ENCODE data around the gene SYNC.

Gene SYNC

GRCh38 chr1:32736812-32737791 lies 34.5 kb upstream of the SYNC start:
- TF ChIP-seq CTCF (IDR thresholded peaks at IDR 0.05; ENCODE audit: control insufficient read depth, insufficient read depth, low read depth, low read length, missing control alignments) = no peak
- no peak for DNase-seq (ENCODE audit: low read depth)
- H3K4me3 ChIP-seq (ENCODE audit: control insufficient read depth, low read depth, low read length) = no peak overlapping the region

- no peak for TF ChIP-seq CTCF (IDR thresholded peaks at IDR 0.05; ENCODE audit: control insufficient read depth, insufficient read depth, low read depth, low read length, missing control alignments)
- DNase-seq (ENCODE audit: low read depth) = no peak
- no peak overlapping the region for H3K4me3 ChIP-seq (ENCODE audit: control insufficient read depth, low read depth, low read length)
Observed at GRCh38 chr1:32733582-32734321, 31.2 kb upstream of the SYNC start.

GRCh38 chr1:32729254-32730046 lies 26.9 kb upstream of the SYNC start:
- no peak for TF ChIP-seq CTCF (IDR thresholded peaks at IDR 0.05; ENCODE audit: control insufficient read depth, insufficient read depth, low read depth, low read length, missing control alignments)
- no peak for DNase-seq (ENCODE audit: low read depth)
- H3K4me3 ChIP-seq (ENCODE audit: control insufficient read depth, low read depth, low read length) = no peak overlapping the region

GRCh38 chr1:32728413-32729077 lies 26.0 kb upstream of the SYNC start:
- TF ChIP-seq CTCF (IDR thresholded peaks at IDR 0.05; ENCODE audit: control insufficient read depth, insufficient read depth, low read depth, low read length, missing control alignments) = no peak
- no peak for DNase-seq (ENCODE audit: low read depth)
- H3K4me3 ChIP-seq (ENCODE audit: control insufficient read depth, low read depth, low read length) = no peak overlapping the region

GRCh38 chr1:32727876-32728275 lies 25.3 kb upstream of the SYNC start:
- no peak for DNase-seq (ENCODE audit: low read depth)
- no peak for TF ChIP-seq CTCF (IDR thresholded peaks at IDR 0.05; ENCODE audit: control insufficient read depth, insufficient read depth, low read depth, low read length, missing control alignments)
- no peak overlapping the region for H3K4me3 ChIP-seq (ENCODE audit: control insufficient read depth, low read depth, low read length)

GRCh38 chr1:32725615-32725982 lies 23.0 kb upstream of the SYNC start:
- DNase-seq (ENCODE audit: low read depth) = no peak
- TF ChIP-seq CTCF (IDR thresholded peaks at IDR 0.05; ENCODE audit: control insufficient read depth, insufficient read depth, low read depth, low read length, missing control alignments) = no peak
- H3K4me3 ChIP-seq (ENCODE audit: control insufficient read depth, low read depth, low read length) = no peak overlapping the region
